HG02852 (cell line): ENCODE data around the gene OR10A3.

ENCODE experiments used
- ATAC-seq: cut with Tn5 transposase; IDR thresholded peaks from one replicate; pipeline ENCODE4 v1.9.1; 2021; ENCODE audit warnings: mild to moderate bottlenecking, moderate library complexity; ENCODE audit not compliant: unreplicated experiment

The OR10A3 gene

GRCh38 chr11:7941146-7941545 is 362 bp downstream of the OR10A3 start:
- no peak for ATAC-seq

GRCh38 chr11:7936615-7937014 is 4.9 kb downstream of the OR10A3 start:
- no peak for ATAC-seq

GRCh38 chr11:7931168-7931567 is 10.3 kb downstream of the OR10A3 start, which contains the start of gene OR10A6:
OR10A6 (minus strand) TSS chr11:7931268; CDS start chr11:7928662, 2,606 bp downstream.
- ATAC-seq = no peak

GRCh38 chr11:7927635-7928034 is 13.9 kb downstream of the OR10A3 start:
- no peak for ATAC-seq

GRCh38 chr11:7924536-7924935 is 17.0 kb downstream of the OR10A3 start:
- ATAC-seq = no peak

GRCh38 chr11:7918141-7918540 is 23.4 kb downstream of the OR10A3 start:
- ATAC-seq = no peak

- no peak for ATAC-seq
Observed at GRCh38 chr11:7911011-7911410, 30.5 kb downstream of the OR10A3 start.

- ATAC-seq = no peak
Observed at GRCh38 chr11:7910286-7910788, 31.2 kb downstream of the OR10A3 start.

- no peak for ATAC-seq
Observed at GRCh38 chr11:7909585-7910285, 31.8 kb downstream of the OR10A3 start.

GRCh38 chr11:7907121-7907520 is 34.4 kb downstream of the OR10A3 start:
- ATAC-seq = no peak

GRCh38 chr11:7906481-7906880 is 35.0 kb downstream of the OR10A3 start:
- no peak for ATAC-seq

- ATAC-seq = no peak
Observed at GRCh38 chr11:7905961-7906429, 35.5 kb downstream of the OR10A3 start.

GRCh38 chr11:7905549-7905948 is 36.0 kb downstream of the OR10A3 start:
- no peak for ATAC-seq

- no peak for ATAC-seq
Observed at GRCh38 chr11:7904917-7905316, 36.6 kb downstream of the OR10A3 start.

GRCh38 chr11:7903940-7904339 is 37.6 kb downstream of the OR10A3 start:
- no peak for ATAC-seq

GRCh38 chr11:7901319-7901854 is 40.1 kb downstream of the OR10A3 start:
- no peak for ATAC-seq

GRCh38 chr11:7900686-7901085 is 40.8 kb downstream of the OR10A3 start:
- ATAC-seq = no peak

- ATAC-seq = no peak
Observed at GRCh38 chr11:7899418-7899817, 42.1 kb downstream of the OR10A3 start.

GRCh38 chr11:7898666-7899283 is 42.7 kb downstream of the OR10A3 start:
- no peak for ATAC-seq

- ATAC-seq = no peak
Observed at GRCh38 chr11:7896009-7896785, 45.3 kb downstream of the OR10A3 start.

GRCh38 chr11:7894251-7894650 is 47.3 kb downstream of the OR10A3 start:
- ATAC-seq = no peak
